HG02973 (cell line): ENCODE measurements around the gene HOXA7.

ENCODE experiments used
- ATAC-seq: cut with Tn5 transposase; IDR thresholded peaks from one replicate; pipeline ENCODE4 v1.9.1; 2021; ENCODE audit warnings: moderate library complexity; ENCODE audit not compliant: unreplicated experiment

Gene HOXA7

DNA sequence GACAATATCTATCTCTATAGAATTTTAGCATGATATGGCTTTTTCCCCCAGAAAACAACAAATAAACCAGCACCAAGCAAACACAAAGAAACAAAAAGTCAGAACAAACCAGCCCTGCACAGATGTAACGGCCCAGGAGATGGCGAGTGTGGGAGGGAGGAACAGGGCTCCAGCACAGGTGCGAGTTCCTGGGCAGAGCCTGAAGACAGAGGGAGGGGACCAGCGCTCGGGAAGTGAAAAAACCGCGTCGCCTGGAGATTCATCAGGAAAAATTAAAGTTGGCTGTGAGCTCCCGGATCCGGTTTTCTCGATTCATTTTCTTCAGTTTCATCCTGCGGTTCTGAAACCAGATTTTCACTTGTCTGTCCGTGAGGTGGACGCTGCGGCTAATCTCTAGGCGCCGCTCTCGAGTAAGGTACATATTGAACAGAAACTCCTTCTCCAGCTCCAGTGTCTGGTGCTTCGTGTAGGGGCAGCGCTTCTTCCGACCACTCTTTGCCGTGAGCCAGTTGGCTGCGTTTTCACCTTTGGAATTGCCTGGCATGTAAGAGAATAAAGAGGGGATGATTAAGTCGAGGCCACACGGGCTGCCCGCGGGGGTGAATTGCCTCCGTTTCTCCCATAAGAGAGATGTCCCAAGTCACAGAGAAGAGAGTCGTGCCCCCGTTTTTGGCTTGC, 15.3 kb upstream of the HOXA7 start:
- ATAC-seq: no peak

DNA sequence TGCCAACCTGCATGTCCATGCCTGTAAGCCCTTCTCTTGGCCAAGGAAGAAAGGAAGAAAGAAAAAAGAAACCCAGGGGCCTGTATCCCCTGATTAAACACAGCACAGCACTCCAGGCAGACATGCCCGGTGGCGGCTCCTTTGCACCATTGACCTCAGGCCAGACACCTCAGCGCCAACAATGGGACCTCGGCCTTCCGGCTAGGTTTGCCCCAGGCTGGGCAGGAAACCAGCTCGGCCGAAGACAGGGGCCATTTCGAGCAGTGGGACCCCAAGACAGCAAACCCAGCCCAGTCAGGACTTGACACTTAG, 14.8 kb upstream of the HOXA7 start:
- ATAC-seq: no peak

DNA sequence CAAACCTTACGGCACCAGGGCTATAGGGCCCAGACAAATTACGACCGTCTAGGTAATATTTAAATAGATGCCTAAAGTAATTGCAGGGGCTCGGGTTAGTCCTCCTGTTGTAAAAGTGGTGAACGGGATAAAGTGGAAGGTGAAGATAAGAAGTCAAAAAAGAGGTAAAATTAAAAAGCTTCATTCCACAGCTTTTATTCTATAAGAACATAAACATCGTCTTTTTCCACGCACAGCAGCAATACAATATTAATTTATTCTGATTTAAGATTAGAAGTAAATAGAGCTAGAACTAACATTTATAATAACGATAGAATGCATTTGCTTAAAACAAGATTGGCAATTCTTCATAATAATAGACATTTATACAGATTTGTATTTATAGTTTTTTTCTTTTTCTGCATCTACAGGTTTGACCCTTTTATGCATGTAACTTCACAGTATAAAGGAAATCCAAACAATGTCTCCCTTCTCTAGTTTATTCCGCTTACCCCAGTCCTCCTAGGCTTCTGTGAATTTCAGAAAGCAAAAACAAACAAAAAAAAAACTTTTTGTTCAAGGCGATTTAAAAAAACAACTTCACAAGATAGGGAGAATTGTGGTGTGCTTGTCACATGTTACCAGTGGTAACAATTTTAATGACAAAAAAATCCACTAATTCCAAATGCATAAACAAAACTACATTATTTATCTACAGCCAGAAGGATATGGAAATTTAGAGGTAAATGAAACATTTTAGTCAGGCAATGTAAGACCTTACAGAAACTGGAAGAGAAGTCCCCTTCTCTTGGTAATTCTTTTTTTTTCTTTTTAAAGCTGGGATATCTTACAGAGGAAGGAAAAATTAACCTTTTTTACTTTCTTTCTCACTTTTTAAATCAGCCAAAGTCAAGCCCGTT, 14.2 kb upstream of the HOXA7 start:
- no peak for ATAC-seq

DNA sequence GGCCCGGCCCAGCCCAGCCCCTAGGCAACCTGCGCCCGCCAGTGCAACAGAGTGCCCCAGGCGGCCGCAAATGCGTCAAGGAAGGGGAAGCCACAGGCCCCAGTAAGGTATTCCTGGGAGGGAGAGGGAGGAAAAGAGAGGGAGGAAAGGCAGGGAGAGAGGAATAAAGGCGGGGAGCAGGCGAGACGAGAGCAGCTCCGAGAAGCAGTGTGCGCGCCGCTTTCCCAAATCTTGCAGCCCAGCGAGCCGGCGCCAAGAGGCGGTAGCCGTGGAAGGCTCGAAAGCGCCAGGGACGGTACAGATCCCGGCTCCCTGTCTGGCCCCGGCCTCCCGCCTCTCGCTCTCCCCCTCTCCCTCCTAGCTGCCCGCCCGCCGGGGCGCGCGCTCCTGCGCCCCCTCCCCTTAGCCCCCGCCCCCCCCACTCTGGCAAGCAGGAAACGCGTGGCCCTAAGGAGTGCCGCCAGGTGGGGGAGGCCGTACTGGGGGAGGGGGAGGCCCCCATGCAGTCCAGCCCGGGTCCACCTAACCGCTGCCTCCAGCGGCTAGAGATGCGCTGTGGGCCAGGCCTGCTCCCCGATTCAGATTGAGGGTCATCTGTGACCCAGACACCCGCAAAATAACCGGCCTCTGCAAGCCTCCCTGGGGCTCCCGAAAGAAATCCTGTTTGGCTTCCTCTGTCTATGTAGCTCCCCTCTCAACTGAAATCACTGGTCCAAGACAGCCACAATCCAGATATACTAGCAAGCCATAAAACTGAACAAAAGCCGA, 13.4 kb upstream of the HOXA7 start:
- no peak for ATAC-seq

DNA sequence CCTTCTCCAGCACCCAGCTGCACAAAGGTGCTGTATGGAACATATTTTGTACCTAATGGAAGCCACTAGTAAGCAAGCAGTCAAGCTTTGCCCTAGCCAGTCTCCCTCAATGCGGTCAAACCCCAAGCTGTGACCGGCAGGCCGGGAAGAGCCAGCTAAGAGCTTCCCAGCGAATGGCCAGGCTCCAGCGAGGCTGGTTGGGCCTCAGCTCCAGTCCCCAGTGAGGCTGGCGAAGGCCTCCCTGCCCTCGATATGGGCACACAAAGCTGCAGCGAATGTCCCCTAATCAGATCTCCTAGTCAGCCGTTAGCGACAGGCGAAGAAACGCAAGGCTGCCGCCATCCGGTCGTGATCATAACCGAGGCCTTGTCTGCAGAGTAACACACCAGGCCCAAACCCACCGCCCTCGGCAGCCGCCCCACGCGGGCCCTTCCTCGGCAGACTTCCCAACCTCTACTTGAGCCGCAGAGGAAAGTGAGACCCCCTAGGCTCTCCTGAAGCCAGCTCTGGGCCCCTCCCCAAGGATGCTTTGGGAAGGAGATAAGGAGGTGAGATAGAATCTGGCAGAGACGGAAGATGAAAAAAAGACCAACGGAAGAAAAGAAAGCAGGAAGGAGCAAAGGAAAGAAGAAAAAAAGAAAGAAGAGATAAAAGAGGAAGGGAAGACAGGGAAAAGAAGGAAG, 11.9 kb upstream of the HOXA7 start:
- no peak for ATAC-seq

DNA sequence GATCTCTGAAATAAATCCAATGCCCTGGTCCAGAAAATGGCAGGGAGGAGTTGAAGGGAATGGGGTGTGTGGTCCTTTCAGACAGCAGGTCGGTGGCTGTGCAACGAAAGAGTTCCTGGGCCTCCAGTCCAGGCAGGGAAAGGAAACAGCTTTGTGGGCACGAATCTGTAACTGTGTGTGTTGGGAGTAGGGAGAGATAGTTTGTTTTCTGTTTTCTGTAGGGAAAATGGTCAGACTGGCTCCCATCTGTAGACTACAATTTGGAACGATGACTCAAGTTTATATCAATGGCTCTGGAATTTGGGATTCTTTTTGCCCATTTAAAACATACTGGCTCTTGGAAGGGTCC, 11.4 kb upstream of the HOXA7 start:
- no peak for ATAC-seq

DNA sequence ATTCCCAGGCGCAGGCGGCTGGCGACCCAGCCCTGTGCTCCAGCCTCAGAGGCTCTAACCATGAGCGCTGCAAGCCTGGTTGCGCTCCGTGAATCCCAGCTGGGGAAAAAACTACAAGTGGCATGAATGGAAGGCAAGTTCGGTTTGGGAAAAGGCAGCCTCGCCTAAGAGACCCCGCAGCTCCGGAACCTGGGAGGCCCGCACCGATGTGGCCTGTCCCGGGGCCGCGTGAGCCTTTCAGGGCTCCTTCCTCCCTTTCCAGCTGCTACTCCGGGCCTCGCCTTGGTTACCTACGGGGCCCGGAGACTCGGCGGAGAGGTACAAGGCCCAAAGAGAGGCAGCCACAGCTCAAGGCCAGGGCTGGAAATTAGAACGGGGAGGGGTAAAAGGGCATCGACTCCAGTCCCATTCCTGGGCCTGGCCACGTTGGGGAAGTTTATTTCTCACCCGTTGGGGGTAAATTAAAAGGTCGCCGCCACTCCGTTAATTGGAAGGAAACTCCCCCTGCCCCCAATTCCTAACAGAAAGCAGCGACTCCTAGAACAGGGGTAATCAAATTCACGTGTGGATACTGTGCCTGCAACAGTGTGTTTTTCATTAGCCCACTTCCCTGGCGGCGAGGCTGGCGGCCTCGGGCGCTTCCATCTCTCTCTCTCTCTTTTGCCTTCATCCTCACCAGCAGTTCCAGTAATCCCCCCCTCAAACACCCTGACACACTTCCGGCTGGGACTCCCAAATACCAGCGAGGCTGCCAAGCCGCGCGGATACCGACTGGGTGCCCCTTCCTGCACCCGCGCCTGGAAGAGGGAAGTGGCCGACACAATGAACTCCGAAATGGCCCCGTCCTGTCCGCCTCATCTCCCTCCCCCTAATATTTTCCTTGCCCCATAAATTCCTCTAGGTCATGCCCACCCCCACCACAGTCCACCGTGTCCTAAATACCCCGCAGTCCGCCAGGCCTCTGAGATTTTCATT, 10.3 kb upstream of the HOXA7 start:
- no peak for ATAC-seq

DNA sequence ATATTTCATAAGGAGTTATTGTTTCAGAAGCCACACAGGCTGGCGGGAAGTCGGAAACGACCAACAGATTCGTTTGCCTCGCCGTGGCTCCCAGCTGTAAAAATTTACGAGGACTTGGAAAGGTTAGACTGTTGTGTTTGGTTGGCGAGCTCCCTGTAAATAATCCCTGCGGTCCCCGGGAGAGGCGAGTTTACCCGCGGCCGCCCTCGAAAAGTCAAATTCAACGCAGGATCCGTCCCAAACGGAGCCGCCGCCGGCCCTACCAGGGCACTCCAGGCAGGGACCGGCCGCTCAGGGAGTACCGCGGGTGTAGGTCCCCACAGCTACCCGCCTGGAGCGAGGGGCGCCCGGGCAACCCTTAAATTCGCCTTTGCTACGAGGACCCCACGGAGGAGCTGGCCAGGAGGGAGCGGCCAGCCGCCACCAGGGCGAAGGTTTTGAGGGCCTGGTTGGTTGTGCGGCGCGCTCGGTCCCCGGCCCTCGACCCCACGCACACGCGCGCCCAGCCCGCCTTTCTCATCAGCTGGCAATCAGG, 9.6 kb upstream of the HOXA7 start:
- no peak for ATAC-seq

DNA sequence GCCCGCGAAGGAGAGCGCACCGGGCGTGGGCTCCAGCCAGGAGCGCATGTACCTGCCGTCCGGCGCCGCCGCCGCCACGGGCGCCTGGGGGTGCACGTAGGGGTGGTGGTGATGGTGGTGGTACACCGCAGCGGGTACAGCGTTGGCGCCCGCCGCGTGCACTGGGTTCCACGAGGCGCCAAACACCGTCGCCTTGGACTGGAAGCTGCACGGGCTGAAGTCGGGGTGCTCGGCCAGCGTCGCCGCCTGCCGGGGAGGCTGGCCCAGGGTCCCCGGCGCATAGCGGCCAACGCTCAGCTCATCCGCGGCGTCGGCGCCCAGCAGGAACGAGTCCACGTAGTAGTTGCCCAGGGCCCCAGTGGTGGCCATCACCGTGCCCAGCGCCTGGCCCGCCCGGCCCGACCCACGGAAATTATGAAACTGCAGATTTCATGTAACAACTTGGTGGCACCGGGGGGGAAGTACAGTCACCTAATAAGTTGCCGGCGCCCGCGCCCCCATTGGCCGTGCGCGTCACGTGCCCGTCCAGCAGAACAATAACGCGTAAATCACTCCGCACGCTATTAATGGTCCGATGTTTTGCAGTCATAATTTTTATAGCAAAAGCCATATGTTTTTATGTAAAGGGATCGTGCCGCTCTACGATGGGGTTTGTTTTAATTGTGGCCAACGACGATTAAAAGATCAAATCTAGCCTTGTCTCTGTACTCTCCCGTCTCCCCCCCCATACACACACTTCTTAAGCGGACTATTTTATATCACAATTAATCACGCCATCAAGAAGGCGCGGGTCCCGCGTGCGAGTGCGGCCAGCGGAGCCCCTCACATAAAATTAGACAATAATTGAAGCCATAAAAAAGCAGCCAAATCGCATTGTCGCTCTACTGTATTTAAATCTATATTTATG, 8.9 kb upstream of the HOXA7 start, which contains the start of gene HOXA9:
HOXA9 (minus strand) TSS at position 449 of the 907 bp plus-strand sequence; CDS start at position 369, 80 bp downstream.
- no peak for ATAC-seq

DNA sequence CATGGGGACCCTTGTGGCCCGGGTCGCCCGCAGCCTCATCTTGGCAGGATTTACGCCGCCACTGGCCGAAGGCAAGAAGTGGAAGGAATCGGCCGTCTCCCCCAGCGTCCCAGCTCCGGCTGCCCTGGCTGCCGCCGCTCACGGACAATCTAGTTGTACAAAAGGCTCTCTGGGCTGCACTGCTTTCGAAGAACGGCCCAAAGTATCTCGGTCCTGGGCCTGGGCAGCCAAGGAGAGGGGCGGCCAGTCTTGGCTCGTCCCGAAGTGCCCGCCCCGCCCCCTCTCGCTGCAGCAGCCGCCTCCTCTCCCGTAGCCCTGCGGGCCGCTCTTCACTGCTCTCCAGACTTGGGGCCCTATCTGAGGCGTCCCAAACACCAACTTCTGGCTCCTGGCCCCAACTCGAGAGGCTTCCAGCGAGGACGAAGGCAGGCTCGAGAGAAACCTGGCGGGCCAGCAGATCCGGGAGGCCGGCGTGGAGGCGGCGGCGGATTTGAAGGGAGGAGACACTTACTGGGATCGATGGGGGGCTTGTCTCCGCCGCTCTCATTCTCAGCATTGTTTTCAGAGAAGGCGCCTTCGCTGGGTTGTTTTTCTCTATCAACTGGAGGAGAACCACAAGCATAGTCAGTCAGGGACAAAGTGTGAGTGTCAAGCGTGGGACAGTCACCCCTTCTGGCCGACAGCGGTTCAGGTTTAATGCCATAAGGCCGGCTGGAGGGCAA, 8.1 kb upstream of the HOXA7 start:
- no peak for ATAC-seq

DNA sequence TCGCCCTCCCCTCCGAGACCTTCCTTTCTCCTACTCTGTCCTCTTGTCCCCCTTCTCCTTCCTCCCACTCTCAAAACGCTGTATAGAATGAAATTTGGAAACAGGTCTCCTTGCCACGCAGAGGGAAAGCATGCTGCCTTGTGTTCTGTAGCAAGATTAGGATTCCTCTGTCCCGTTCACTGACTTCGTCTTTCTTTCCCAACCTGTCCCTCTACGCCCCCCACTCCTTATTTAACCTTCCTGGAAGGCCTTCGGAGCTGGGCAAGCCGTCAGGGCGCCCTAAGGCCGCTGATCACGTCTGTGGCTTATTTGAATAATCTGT, 7.5 kb upstream of the HOXA7 start:
- no peak for ATAC-seq

DNA sequence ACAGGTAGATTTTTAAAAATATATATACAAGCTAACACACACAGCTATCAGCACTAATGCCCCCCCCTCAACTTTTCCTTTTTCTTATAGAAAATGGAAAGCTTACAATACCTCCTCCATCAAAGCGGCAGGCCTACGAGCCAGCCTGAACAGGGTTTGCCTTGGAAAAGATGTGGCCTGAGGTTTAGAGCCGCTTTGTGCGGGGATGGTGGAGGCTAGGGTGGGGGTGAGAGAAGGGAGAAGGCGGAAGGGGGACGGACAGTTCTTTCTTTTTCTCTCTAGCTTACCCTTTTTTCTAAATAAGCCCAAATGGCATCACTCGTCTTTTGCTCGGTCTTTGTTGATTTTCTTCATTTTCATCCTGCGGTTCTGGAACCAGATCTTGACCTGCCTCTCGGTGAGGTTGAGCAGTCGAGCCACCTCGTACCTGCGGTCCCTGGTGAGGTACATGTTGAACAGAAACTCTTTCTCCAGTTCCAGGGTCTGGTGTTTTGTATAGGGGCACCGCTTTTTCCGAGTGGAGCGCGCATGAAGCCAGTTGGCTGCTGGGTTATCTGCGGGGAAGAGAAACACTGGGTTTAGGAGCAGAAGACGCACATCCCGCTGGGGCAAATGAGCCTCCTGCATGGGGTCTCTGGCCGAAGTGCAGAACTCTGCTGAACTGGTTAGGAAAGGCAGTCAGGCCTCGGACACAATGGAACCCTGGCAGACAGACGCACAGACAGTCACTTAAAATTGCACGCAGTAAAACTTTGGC, 7.0 kb upstream of the HOXA7 start:
- no peak for ATAC-seq

DNA sequence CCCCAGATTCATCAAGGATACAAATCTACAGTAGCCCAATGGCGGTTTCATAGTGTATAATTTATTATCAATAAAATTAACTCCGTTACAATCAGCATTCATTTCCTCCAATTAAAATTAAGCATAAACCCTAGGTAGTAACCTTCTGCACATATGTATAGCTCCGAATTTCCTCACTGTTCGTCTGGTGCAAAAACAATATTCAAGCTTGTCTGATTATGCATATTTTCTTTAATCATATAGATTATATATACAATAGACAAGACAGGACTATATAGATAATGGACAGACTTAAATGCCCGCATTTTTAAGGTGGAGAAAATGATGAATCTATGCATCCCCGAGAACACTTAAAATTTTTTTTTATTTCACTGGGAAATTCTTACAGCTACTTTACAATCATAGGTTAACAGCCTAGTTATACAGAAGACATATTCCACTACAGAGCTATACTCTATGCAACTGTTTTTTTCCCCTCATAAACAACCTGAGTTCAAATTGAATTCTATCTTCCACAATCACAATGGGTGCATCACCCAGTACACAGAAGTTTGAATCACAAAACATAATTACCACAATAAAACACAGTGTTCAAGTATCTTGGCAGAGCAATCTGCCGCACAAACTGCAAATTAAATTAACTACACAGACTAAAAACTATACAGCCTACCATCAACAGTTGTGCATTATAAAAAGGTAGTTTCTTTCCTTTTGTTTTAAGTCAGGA, 6.2 kb upstream of the HOXA7 start:
- ATAC-seq: no peak

DNA sequence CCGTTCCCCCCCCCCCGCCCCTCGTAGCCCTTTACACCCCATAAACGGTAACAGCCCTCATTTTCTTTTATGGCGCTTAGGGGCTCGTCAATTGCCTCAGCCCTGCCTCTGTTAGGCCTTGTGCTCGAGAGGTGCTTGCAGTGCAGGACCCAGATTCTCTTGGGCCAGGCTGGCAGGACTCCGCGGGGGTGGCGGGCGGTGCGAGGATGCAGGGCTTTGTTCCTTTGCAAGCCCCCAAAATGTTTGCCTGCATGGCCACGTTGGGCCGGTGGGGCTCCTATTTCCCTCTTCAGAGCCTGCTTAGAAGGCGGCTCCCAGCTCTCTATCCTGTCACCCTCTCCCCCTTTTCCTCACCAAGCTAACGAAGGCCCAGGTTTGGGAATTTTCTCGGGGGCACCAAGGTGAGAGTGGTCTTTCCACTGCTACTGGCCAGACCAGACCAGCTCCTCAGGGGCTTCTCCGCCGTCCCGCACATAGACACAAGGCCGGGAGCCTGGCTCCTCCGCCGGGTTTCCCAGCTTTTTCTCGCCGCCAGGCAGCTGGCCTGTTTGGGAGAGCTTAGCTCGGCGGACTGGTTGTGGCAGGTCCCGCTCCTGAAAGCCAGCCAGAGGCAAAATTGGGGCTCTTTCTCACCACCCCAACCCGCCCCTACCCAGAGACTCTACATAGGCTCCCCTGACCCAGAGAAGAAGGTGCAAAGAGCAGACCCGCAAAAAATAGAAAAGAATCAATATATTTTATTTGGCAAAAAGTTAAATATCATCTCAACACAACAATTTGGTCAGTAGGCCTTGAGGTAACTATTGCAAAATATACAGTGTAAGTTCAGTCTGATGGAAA, 5.5 kb upstream of the HOXA7 start:
- no peak for ATAC-seq

DNA sequence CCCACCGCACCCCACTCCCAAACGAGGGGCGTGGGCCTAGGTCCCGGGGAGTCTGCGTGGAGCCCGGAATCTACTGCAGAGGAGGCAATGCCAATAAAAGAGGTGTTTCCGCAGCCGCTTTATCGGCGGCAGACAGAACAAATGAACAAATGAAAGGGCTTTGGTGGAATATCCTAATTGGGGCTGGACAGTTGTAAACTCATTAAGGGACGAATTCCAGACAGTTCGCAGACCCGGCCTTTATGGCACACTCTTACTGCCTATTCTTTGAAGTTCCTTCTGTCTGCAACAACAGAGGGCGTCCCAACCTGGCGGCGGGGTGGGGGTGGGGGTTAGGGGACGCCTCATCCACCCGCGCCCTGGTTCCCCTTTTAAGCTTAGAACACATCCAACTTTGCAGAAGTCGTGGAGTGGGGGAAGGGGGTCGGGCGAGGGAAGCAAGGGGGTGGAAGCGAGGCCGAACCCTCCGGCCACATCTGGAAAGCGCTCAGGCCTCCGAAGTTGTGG, 4.8 kb upstream of the HOXA7 start:
- no peak for ATAC-seq
